Caco-2 (cell line): ENCODE results near the gene TRPC6. TPM values are rescaled to one million over a fixed set of nuclear protein-coding genes. Genes with fewer than 3 reads are reported as not detected.
"Not testable (repeated sequence)": the region's sequence is repeated elsewhere in the genome, so short reads cannot be mapped to it uniquely, and the experiment has no call there.

Experiments used
- BruUV-seq: library from RNA; stranded (reverse); fragments of 400-500 nt; replicated peaks from 2 replicates; lab custom pipeline; 2021; lab: Mats Ljungman, UMichigan
- CTCF ChIA-PET: fragments of 300-600 bp; sonication (Branson Sonifier 250); formaldehyde crosslinking; loops from one replicate; lab custom pipeline; 2022; ENCODE audit warnings: antibody characterized with exemption; lab: Charles Lee
- POLR2A ChIA-PET: fragments of 300-600 bp; sonication (Branson Sonifier 250); formaldehyde crosslinking; loops from one replicate; lab custom pipeline; 2022; ENCODE audit warnings: antibody characterized with exemption; lab: Charles Lee
- DNase-seq, 2 experiments: peaks; one replicate each; pipeline versions ENCODE4 v3.0.0 to v3.0.0-alpha.2; 2020 to 2022
- H3K27me3 ChIP-seq: replicated peaks from 2 replicates; pipeline ENCODE4 v1.6.0; 2011; ENCODE audit warnings: low read length; ENCODE audit not compliant: control insufficient read depth, insufficient read depth
- H3K36me3 ChIP-seq: 2 replicates; pipeline ENCODE4 v1.5.1; 2011; ENCODE audit warnings: low read length; ENCODE audit not compliant: control insufficient read depth, insufficient read depth
- H3K4me1 ChIP-seq: fragments of 250-450 bp; sonication (Bioruptor Pico); 2 replicates; pipeline ENCODE4 v1.5.1; 2020; ENCODE audit warnings: mild to moderate bottlenecking
- H3K4me3 ChIP-seq: 2 replicates; pipeline ENCODE4 v1.5.1; 2011; ENCODE audit warnings: low read depth, mild to moderate bottlenecking, control low read depth, low read length
- H3K9me3 ChIP-seq: fragments of 250-450 bp; sonication (Bioruptor Pico); 2 replicates; pipeline ENCODE4 v1.5.1; 2020; ENCODE audit warnings: mild to moderate bottlenecking, moderate library complexity
- H3K27ac Mint-ChIP-seq: one replicate; pipeline ENCODE4 v1.8.0; 2022; ENCODE audit warnings: mixed read lengths; ENCODE audit not compliant: unreplicated experiment
- H3K27me3 Mint-ChIP-seq: one replicate; pipeline ENCODE4 v1.8.0; 2022; ENCODE audit warnings: mixed read lengths; ENCODE audit not compliant: insufficient read depth, unreplicated experiment
- H3K36me3 Mint-ChIP-seq: one replicate; pipeline ENCODE4 v1.8.0; 2022; ENCODE audit warnings: mild to moderate bottlenecking, mixed read lengths; ENCODE audit not compliant: insufficient read depth, unreplicated experiment
- H3K4me1 Mint-ChIP-seq: one replicate; pipeline ENCODE4 v1.8.0; 2022; ENCODE audit warnings: low read depth, mixed read lengths; ENCODE audit not compliant: unreplicated experiment
- H3K4me3 Mint-ChIP-seq: one replicate; pipeline ENCODE4 v1.8.0; 2022; ENCODE audit warnings: mild to moderate bottlenecking, moderate library complexity, mixed read lengths; ENCODE audit not compliant: unreplicated experiment
- H3K9me3 Mint-ChIP-seq: one replicate; pipeline ENCODE4 v1.8.0; 2022; ENCODE audit warnings: mixed read lengths; ENCODE audit not compliant: unreplicated experiment
- CTCF ChIP-seq, 2 experiments: fragments of 200-600 bp in 1 of 2; IDR thresholded peaks; 1 replicate in 1 of 2; 2 replicates in 1 of 2; pipeline versions ENCODE4 v1.5.1 to v1.8.0; 2011 to 2022; ENCODE audit warnings: antibody characterized with exemption in 1 of 2, control low read depth in 1 of 2, inconsistent platforms in 1 of 2, low read depth in 1 of 2, low read length in 1 of 2, mild to moderate bottlenecking in 1 of 2, moderate library complexity in 1 of 2; ENCODE audit not compliant: insufficient read depth in 1 of 2, severe bottlenecking in 1 of 2, unreplicated experiment in 1 of 2
- intact Hi-C: fragments of 100-400 bp; cut with micrococcal nuclease; formaldehyde crosslinking; loops from one replicate; pipeline ENCODE4 v1.10.0; 2022; ENCODE audit not compliant: unreplicated experiment
- total RNA-seq: library from RNA; stranded (reverse); gene quantifications from 2 replicates; pipeline ENCODE4 v1.2.3, GENCODE V29; 2022

TRPC6 gene
- total RNA-seq, 1 experiment from 2014 or later = 0.14 TPM

DNA sequence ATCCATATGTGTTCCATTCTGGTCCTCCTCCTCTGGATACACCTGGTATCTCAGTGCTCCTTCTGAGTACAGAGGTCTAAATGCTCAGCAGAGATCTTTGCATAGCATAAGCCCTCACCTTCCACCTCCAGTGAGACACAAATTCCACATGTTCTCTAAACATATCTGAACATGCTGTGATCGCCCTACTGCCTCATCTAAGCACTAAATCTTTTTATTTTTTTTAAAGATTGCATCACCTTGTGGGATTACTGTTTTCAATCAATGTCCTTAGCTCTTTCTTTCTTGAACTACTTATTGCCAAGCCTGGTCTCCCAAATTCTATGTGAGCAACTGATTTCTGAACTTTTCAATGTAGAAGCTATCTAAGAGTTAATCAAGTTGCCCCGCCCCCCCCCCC, 113.4 kb downstream of the TRPC6 start:
- no peaks in the 10 kb centered on the region for H3K36me3 ChIP-seq
- no TSS peak for BruUV-seq
- Mint-ChIP-seq H3K9me3 (no peaks in the 10 kb centered on the region), H3K4me3 (peak overlapping the region; percentile 54), H3K27ac (peak overlapping the region; percentile 77), H3K4me1 (peaks cover 30% of the 10 kb centered on the region), H3K36me3 (no peaks in the 10 kb centered on the region), H3K27me3 (no peaks in the 10 kb centered on the region)
- H3K4me1 ChIP-seq = peaks cover 29% of the 10 kb centered on the region
- peak overlapping the region; percentile 24 for H3K4me3 ChIP-seq
- TF ChIP-seq CTCF (IDR thresholded peaks at IDR 0.05; ENCODE audit: insufficient read depth in 1 of 2, low read depth in 1 of 2, low read length in 1 of 2, severe bottlenecking in 1 of 2, unreplicated experiment in 1 of 2) = no peak
- DNase-seq = peak in 1 of 2 experiments; percentile 23
- H3K9me3 ChIP-seq = no peaks in the 10 kb centered on the region
- intact Hi-C loops = loop anchor here (2.0 kb wide), 3 partner anchors 38 to 444 kb away; partner anchors contain the start of gene CEP126
- no peaks in the 10 kb centered on the region for H3K27me3 ChIP-seq
- CTCF ChIA-PET = interaction anchor here (0.7 to 1.4 kb wide), 5 partner anchors 39 to 537 kb away, joined by 3 to 5 read pairs (median 3); no protein-coding TSS in a partner anchor
- POLR2A ChIA-PET = interaction anchor here (0.6 to 0.7 kb wide), 3 partner anchors 323 to 396 kb away, joined by 3 to 5 read pairs (median 3); no protein-coding TSS in a partner anchor

DNA sequence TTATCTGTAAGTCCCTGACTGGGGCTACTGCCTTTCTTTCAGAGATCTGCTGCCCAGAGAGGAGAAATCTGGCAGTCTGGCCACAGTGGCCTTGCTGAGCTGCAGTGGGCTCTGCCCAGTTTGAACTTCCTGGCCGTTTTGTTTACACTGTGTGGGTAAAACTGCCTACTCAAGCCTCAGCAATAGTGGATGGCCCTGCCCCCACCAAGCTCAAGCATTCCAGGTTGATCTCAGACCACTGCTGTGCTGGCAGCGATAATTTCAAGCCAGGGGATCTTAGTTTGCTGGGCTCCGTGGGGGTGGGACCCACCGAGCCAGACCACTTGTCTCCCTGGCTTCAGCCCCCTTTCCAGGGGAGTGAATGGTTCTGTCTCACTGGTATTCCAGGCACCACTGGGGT, 117.5 kb downstream of the TRPC6 start:
- POLR2A ChIA-PET = no interaction called here
- Histone ChIP-seq H3K9me3 (no peaks in the 10 kb centered on the region), H3K4me3 (no peak overlapping the region), H3K4me1 (peaks cover 22% of the 10 kb centered on the region), H3K27me3 (no peaks in the 10 kb centered on the region), H3K36me3 (no peaks in the 10 kb centered on the region)
- Mint-ChIP-seq H3K4me1 (peaks cover 36% of the 10 kb centered on the region), H3K27ac (no peak overlapping the region), H3K9me3 (peaks cover 11% of the 10 kb centered on the region), H3K27me3 (no peaks in the 10 kb centered on the region), H3K4me3 (no peak overlapping the region), H3K36me3 (no peaks in the 10 kb centered on the region)
- DNase-seq = no peak
- intact Hi-C loops = no loop called here
- no TSS peak for BruUV-seq
- CTCF ChIA-PET = no interaction called here
- TF ChIP-seq CTCF (IDR thresholded peaks at IDR 0.05; ENCODE audit: insufficient read depth in 1 of 2, low read depth in 1 of 2, low read length in 1 of 2, severe bottlenecking in 1 of 2, unreplicated experiment in 1 of 2) = no peak

GRCh38 chr11:101464388-101464787, 119.4 kb downstream of the TRPC6 start:
- H3K27me3 Mint-ChIP-seq, H3K4me3 Mint-ChIP-seq, H3K4me1 ChIP-seq, BruUV-seq, intact Hi-C loops, H3K36me3 Mint-ChIP-seq, CTCF ChIA-PET, H3K4me3 ChIP-seq, H3K9me3 ChIP-seq, H3K27me3 ChIP-seq, H3K36me3 ChIP-seq, POLR2A ChIA-PET: not testable (repeated sequence)
- DNase-seq = peak in 1 of 2 experiments; percentile 43
- peaks cover 22% of the 10 kb centered on the region for H3K4me1 Mint-ChIP-seq
- H3K9me3 Mint-ChIP-seq = peaks cover 12% of the 10 kb centered on the region
- peak overlapping the region; percentile 0 for H3K27ac Mint-ChIP-seq
